Activated T-cell treated with anti-CD3 and anti-CD28 coated beads for 4 hours (primary cell): ENCODE data around the gene ZNF33B.
"Not testable (repeated sequence)": the region's sequence is repeated elsewhere in the genome, so short reads cannot be mapped to it uniquely, and the experiment has no call there.

Source experiments
- DNase-seq: peaks from one replicate; pipeline ENCODE4 v3.0.0-alpha.2; 2020

ZNF33B gene

DNA sequence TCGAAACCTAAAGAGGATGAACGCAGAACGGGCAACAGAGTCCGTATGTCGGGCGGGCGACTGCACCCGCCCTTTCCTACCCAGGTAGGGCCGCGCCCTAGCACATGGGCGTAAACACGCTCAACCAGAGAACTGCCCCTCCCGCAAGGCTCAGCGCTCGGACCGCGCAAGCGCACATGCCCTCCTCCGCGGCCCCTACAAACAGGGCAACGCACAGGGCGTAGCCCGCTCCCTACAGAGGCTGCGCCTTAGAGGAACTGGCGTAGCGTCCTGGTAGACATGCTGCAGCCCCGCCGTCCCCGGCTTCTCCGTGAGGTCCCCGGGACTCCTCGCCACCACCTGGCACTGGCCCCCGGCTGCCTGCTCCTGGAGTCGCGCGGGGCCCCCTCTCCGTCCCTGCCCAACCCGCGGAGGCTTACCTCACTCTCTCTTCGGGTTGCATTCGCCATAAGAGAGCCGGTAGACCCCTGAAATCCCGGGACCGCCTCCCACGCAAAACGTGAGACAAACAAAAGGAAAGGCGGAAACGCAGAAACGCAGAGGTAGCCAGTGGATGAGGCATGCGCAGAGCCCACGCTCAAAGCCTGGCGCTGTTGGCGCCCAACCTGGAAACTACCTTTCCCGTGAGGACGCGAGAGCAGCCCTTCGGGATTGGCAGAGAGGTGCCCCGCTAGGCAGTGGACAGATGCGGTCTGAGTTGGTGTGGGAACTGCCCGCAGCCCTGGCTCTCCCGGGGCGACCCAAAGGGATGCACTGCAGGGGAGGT, at the start of gene ZNF33B:
TSS of gene ZNF33B (minus strand) at position 516 of the 766 bp plus-strand sequence. CDS start 1,642 bp downstream, outside the sequence.
- DNase-seq = peak; percentile 86

DNA sequence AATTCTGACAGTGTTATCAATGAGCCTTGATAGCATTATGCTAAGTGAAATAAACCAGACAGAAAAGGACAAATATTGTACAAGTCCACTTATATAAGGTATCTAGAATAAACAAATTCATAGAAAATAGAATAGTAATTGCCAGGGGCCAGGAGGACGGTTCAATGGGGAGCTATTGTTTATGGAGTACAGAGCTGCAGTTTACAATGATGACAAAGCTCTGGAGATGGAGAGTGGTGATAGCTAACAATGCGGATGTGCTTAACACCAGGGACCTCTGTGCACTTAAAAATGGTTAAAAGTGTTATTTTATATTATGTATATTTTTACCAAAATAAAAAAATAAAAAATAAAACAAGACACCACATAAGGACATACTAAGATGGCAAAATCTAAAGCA, 46.1 kb upstream of the ZNF33B start:
- no peak for DNase-seq

DNA sequence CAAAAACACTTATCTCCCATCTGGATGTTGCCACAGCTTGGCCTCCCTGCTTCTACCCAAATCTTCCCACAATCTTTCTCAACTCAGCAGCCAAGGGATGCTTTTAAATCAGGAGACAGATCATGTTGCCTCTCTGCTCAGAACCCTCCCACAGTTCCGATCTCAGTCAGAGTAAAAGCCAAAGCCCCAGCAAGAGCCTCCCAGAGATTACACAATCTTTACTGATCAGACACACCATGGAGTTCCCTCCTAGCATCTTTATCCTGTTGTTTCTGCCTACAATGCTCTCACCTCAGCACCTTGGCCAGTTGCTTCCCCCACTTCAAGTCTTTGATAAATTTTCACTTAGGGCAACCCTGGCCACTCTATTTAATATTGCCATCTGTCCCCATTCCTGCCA, 41.9 kb upstream of the ZNF33B start:
- DNase-seq = no peak

DNA sequence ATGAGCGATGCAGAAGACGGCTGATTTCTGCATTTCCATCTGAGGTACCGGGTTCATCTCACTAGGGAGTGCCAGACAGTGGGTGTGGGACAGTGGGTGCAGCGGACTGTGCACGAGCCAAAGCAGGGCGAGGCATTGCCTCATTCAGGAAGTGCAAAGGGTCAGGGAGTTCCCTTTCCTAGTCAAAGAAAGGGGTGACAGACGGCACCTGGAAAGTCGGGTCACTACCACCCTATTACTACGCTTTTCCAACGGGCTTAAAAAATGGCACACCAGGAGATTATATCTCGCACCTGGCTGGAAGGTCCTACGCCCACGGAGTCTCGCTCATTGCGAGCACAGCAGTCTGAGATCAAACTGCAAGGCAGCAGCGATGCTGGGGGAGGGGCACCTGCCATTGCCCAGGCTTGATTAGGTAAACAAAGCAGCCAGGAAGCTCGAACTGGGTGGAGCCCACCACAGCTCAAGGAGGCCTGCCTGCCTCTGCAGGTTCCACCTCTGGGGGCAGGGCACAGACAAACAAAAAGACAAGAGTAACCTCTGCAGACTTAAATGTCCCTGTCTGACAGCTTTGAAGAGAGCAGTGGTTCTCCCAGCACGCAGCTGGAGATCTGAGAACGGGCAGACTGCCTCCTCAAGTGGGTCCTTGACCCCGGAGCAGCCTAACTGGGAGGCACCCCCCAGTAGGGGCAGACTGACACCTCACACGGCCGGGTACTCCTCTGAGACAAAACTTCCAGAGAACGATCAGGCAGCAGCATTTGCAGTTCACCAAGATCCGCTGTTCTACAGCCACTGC, 27.0 kb upstream of the ZNF33B start:
- DNase-seq = not testable (repeated sequence)

DNA sequence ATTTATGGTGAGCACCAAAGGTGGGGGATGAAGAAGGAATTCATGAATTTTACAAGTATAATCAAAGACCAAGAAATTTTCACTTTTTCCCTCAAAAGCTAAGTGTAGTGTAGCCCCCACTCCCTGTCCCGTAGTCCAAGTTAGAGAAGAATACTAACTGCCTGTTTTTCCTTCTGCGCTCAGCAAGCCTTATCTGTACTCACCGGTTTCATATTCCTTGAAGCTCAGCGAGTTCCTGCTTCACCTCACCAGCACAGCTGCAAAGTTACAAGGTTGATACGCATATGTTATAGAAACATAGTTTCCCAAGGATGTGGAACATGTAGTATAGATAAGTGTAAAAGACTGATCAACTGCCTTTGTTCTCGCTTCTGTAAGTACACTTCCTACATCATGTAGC, 16.0 kb upstream of the ZNF33B start:
- no peak for DNase-seq

DNA sequence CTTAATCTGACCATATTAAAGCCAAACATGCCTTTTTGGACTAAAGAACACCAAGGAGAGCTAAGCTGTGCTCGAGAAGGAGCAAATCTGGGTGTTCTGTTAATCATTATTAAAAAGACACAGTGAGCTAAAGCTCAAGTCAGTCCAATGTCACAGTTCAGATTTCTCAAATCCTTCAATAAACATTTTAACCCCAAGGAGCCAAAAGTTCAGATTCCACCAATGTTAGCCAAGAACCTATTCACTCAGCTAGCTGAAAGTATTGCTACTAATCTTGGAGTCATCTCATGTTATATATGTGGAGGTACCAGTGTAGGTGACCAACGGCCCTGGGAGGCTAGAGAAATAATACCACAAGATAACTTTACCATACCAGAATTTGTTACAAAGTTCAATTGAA, 14.5 kb upstream of the ZNF33B start:
- no peak for DNase-seq

DNA sequence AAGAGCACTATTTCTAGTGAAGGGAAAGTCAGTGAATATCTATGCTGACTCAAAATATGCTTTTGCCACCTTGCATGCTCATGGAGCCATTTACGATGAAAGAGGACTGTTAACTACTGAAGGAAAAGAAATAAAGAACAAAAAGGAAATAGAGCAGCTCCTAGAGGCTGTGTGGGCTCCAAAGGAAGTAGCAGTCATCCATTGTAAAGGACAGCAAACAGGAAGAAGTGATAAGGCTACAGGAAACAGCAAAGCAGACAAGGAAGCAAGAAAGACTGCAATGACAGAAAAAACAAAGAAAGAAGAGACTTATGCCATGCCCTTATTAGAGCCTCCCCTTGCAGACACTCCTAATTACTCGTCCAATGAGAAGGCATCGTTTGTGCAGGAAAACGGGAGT, 12.0 kb upstream of the ZNF33B start:
- DNase-seq = no peak

DNA sequence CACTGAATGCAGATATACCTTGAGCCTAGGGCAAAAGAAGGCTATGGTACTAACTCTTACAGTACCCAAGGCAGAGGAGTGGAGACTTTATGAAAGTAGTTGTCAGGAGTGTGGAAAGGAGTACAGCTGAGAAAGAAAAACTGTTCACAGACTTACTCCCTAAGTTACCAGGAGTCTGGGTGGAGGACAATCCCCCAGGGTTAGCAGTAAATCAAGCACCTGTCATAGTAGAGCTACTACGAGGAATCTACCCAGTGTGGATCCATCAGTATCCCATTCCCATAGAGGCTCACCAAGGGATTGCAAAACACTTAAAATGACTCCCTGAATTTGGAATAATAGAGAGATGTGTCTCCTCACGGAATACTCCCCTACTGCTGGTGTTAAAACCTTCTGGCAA, 10.1 kb upstream of the ZNF33B start:
- no peak for DNase-seq

DNA sequence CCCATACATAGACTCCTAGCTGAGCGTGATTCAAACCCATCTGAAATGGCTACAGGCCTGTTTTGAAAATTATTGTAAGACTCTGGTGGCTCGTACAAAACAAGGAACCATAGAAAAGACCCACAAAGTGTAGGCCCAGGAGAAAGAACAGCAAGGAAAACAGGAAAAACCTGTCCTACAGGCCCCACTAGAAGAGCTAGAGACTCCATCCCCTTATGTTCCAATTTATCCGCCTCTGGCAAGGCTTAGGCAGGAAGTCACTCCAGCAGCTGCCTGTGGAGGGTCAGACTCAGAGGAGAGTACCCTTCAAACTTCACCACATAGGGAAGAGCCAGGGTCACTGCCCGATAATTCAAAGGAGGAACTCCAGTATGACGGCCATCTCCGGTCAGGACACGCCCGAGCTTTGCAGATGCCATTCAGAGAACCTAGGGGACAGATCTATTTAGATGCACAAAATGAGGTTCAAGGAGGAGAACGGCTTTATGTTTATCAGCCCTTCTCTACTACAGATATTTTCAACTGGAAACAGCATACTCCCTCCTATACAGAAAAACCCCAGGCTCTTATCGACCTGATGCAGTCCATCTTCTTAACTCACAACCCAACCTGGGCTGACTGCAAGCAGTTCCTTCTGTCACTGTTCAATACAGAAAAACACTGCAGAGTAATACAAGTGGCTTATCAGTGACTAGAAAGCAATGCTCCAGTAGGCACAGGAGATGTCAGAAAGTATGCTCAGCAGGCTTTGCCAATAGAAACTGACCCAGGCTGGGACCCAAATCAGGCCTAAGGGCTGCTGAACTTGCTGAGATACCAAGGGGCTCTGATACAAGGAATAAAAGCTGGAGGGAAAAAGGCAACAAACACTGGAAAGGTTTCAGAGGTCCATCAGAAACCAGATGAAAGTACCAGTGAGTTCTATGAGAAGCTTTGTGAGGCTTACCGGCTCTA, 8.6 kb upstream of the ZNF33B start:
- DNase-seq = no peak

DNA sequence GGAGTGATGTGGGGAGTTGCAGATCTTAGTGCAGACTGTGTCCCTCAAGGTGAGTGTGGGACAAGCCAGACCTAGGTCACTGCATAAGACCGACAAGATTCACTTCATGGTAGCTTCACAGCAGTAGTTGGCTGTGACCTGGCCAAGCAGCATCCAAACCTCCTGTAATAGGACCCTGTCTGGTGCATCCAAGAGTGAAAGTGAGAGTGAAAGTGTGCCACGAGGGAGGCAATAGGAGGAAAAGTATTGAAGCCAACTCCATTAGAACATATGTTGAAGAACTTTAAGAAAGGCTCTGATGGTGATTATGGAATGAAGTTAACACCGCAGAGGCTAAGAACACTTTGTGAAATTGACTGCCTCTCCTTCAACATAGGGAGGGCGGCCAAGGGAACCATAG, 7.8 kb upstream of the ZNF33B start:
- DNase-seq = no peak

DNA sequence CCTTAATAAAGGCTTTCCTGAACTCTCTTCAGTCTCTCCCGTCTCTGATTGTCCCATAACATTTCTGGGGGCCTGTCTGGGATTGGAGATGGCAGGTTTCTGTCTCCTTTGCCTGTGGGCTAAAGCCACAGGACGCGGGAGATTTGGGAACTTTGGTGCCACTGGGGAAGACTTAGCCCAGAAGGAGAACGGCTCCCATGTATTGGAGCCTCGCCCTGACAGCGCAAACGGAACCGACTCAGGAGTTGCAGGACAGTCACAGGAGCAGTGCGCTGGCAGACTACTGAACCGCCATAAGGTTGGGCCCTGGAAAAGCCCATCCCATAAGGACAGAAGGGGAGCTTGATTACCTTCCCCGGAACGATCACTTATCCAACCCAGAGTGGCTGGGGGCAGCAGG, 7.1 kb upstream of the ZNF33B start:
- DNase-seq = no peak

DNA sequence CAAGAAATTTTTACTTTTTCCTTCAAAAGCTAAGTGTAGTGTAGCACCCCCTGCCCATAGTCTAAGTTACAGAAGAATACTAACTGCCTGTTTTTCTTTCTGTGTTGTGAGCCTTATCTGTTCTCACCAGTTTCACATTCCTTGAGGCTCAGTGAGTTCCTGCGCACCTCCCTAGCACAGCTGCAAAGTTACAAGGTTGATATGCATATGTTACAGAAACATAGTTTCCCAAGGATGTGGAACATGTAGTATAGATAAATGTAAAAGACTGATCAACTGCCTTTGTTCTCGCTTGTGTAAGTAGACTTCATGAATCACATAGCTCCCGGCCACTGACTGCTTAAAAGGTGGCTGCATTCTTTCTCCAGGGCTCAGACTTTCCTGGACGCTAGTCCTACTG, 6.7 kb upstream of the ZNF33B start:
- DNase-seq = no peak

DNA sequence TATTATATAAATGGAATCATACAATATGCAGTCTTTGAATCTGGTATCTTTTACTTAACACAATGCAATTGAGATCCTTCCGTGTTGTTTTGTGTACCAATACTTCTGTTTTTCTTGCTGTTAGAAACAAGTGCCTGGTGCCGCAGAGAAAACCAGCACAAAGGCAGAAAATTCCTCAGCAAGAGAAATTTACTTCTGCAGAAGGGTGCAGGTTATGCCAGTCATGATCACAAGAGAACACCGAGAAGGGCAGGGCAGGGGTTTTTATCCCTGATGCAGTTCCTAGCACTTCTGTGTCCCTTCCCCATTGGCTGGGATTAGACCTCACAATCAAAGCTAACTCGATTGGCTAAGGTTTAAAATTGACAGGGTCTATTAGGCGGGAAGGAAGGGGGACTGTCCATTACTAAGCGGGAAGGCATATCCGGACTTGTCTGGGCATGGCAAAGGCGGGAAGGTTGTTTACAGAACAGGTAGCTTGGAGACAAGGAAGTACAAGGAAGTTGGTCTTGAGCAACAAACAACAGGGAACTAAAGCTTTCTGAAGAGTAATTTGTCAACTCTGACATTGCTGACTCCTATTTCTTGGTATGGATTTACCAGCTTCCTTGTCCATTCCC, 2.4 kb upstream of the ZNF33B start:
- no peak for DNase-seq

DNA sequence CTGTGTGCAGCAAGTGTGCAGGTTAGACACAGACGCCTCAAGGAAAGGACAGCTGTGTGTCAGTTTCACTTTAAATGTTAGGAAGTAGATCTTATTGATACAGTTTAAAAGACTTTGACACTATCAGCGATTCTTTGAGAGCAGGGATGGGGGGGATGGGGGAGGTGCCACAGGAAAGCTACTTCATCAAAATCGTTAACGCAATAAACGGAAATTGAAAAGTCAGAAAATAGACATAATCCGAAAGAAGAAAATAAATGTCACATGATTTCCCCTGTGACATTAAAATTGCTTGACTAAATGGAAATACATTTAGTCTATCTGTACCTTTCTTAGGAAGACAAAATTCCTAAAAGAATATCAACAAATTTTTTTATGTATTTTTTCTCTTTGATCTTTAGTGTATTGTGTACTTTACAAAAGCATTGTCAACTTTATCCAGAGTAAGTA, 476 bp upstream of the ZNF33B start:
- peak; percentile 16 for DNase-seq

DNA sequence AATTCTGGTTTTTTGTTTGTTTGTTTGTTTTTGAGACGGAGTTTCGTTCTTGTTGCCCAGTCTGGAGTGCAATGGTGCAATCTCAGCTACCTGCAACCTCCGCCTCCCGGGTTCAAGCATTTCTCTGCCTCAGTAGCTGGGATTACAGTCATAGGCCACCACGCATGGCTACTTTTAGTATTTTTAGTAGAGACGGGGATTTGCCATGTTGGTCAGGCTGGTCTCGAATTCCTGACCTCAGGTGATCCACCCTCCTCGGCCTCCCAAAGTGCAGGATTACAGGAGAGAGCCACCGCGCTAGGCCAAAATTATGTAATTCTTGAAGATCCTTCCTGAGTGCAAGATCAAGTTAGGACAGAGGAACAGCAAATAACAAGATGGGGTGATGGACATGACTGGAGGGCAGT, 719 bp downstream of the ZNF33B start:
- peak; percentile 1 for DNase-seq

DNA sequence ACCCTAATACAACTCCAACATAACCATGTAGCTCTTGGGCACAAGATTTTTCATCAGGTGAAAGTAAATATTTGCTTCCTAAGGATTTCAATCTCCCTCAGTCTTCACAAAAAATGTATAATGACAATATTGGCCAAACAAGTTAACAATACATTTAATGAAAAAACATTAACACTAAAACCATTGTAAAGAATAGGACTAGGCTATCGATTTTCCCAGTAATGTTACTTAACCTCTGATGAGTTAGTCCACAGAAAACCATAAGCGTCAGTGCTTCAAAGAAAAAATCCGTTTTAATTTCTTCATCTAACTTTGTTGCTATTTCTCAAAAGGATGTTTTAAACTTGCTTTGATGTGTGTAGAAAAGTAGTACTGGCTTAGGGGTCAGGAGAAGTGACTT, 1.2 kb downstream of the ZNF33B start:
- DNase-seq = no peak

DNA sequence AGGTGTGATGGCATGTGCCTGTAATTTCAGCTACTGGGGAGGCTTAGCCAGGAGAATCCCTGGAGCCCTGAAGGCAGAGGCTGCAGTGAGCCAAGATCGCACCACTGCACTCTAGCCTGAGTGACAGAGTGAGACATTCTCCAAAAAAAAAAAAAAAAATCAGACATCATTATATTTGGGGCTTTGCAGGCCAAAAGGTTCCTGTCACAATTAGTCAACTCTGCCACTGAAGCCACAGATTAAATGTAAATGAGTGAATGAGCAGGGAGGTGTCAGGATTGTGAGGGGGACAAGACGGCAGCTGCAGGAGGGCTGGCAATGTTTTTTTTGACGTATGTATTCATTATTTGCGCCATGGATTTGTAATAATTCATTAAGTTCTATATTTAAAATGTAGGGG, 3.3 kb downstream of the ZNF33B start:
- no peak for DNase-seq

DNA sequence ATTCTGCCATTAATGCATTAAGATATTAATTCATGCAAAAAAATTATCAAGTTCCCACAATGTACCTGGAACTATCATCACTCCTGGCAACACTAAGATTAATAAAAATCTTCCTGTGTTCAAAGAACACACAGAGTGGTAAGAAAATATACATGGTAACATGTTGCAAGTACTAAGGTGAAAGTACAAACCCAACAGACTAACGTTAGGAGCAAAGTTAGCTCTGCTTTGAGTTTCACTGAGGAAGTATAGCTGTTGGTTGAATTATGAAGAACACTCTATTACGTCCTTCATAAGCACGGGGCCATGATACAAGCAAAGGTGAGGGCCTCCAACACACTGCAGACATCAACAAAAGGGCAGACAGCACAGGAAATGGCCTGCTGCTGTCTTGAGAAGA, 5.8 kb downstream of the ZNF33B start:
- DNase-seq = no peak

DNA sequence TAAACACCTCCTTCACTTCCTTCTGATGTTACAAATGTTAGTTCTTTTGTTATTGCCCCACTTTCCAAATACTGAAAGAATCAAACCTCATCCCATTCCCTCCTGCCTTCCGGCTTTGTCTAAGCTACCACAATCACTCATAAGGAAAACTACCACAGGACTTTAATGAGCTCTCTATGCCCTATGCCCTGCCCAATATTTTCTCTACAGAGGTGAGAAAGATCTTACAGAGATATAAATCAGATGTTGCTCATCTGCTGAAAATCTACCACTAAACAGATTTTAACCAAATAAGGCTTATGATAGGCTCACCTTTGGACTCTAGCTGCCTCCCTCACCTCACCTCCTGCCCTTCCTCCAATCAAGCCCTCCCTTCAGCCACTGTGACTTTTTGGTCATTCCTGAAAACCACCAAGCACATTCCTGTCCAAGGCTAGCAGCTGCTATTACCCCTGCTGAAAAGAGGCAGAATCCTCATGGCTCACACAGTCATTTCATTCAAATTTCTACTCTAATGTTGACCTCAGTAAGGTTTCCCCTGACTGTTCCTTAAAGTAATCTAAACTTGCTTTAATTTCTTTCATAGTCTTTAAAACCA, 7.7 kb downstream of the ZNF33B start:
- no peak for DNase-seq

DNA sequence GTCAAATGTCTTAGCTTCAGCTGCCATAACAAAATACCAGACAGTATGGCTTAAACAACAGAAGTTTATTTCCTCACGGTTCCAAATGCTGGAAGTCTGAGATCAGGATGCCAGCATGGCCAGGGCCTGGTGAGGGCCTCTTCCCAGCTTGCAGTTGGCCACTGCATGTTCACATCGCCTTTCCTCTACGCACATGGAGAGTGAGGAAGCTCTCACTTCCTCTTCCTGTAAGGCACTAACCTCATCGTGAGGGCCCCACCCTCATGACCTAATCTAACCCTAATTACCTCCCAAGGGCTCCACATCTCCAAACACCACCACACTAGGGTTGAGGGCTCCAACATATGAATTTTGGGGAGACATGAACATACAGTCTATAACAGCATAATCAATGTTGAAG, 14.4 kb downstream of the ZNF33B start:
- no peak for DNase-seq

DNA sequence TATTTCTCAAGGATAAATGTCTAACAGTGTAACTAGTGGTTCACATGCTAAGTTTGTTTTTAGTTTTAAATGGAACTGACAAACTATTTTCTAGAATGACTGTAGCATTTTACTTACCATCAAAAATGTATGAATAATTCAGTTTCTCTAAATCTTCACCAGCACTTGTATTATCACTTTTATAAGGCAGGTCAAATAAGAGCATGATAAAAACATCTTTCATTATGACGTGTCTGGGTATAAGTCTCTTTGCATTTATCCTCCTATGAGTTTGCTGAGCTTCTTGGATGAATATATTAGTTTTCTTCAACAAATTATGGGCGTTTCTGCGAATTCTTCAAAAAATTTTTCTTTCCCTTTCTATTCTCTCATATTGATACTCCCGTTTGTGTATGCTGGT, 19.9 kb downstream of the ZNF33B start:
- DNase-seq = no peak

DNA sequence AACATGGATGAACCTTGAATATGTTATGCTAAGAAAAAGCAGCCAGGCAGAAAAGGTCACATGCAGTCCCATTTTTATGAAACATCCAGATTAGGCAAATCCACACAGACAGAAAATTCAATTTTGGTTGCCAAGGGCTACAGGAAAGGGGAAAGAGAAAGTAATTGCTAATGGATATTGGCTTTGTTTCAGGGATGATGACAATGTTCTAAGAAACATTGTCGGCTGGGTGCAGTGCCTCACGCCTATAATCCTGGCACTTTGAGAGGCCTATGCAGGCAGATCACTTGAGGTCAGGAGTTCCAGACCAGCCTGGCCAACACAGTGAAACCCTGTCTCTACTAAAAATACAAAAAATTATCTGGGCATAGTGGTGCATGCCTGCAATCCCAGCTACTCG, 23.0 kb downstream of the ZNF33B start:
- DNase-seq = no peak
